ENCODE results near the gene DAPL1.

DAPL1 gene

GRCh38 chr2:158795195-158795924 is at the start of gene DAPL1:
Gene DAPL1 (plus strand): TSS chr2:158795317. CDS start chr2:158795373, 56 bp downstream.
- no peaks in the 10 kb centered on the region for H3K9me3 ChIP-seq (ENCODE audit: control insufficient read depth, insufficient read depth, low read length)
- no peak within 1 kb of the TSS; the same call in 1 of the 2 replicates for H3K9ac ChIP-seq (ENCODE audit: low read depth, low read length)
- H3K4me1 ChIP-seq (ENCODE audit: insufficient read depth, low read length) = peaks cover 5% of the 10 kb centered on the region; the same call in 1 of the 2 replicates
- no peaks in the 10 kb centered on the region for H3K36me3 ChIP-seq (ENCODE audit: insufficient read depth, low read length)

- Histone ChIP-seq H3K9ac (ENCODE audit: low read depth, low read length) (no peak overlapping the region), H3K36me3 (ENCODE audit: insufficient read depth, low read length) (no peaks in the 10 kb centered on the region), H3K9me3 (ENCODE audit: control insufficient read depth, insufficient read depth, low read length) (no peaks in the 10 kb centered on the region), H3K4me1 (ENCODE audit: insufficient read depth, low read length) (no peaks in the 10 kb centered on the region; the same call in 1 of the 2 replicates)
Observed at GRCh38 chr2:158745866-158746382, 49.2 kb upstream of the DAPL1 start.

GRCh38 chr2:158746488-158746887 is 48.6 kb upstream of the DAPL1 start:
- no peaks in the 10 kb centered on the region for H3K9me3 ChIP-seq (ENCODE audit: control insufficient read depth, insufficient read depth, low read length)
- H3K9ac ChIP-seq (ENCODE audit: low read depth, low read length) = no peak overlapping the region
- no peaks in the 10 kb centered on the region; the same call in 1 of the 2 replicates for H3K4me1 ChIP-seq (ENCODE audit: insufficient read depth, low read length)
- H3K36me3 ChIP-seq (ENCODE audit: insufficient read depth, low read length) = no peaks in the 10 kb centered on the region

- no peaks in the 10 kb centered on the region; the same call in 1 of the 2 replicates for H3K4me1 ChIP-seq (ENCODE audit: insufficient read depth, low read length)
- no peak overlapping the region for H3K9ac ChIP-seq (ENCODE audit: low read depth, low read length)
- H3K9me3 ChIP-seq (ENCODE audit: control insufficient read depth, insufficient read depth, low read length) = no peaks in the 10 kb centered on the region
- no peaks in the 10 kb centered on the region for H3K36me3 ChIP-seq (ENCODE audit: insufficient read depth, low read length)
Observed at GRCh38 chr2:158747281-158747680, 47.8 kb upstream of the DAPL1 start.

GRCh38 chr2:158748926-158749590 is 46.1 kb upstream of the DAPL1 start:
- Histone ChIP-seq H3K36me3 (ENCODE audit: insufficient read depth, low read length) (no peaks in the 10 kb centered on the region), H3K9me3 (ENCODE audit: control insufficient read depth, insufficient read depth, low read length) (no peaks in the 10 kb centered on the region), H3K4me1 (ENCODE audit: insufficient read depth, low read length) (no peaks in the 10 kb centered on the region; the same call in 1 of the 2 replicates), H3K9ac (ENCODE audit: low read depth, low read length) (no peak overlapping the region)

GRCh38 chr2:158750458-158751125 is 44.5 kb upstream of the DAPL1 start:
- Histone ChIP-seq H3K9ac (ENCODE audit: low read depth, low read length) (no peak overlapping the region), H3K4me1 (ENCODE audit: insufficient read depth, low read length) (peaks cover 4% of the 10 kb centered on the region), H3K9me3 (ENCODE audit: control insufficient read depth, insufficient read depth, low read length) (no peaks in the 10 kb centered on the region), H3K36me3 (ENCODE audit: insufficient read depth, low read length) (no peaks in the 10 kb centered on the region)

GRCh38 chr2:158753641-158754611 is 41.2 kb upstream of the DAPL1 start:
- Histone ChIP-seq H3K36me3 (ENCODE audit: insufficient read depth, low read length) (no peaks in the 10 kb centered on the region), H3K4me1 (ENCODE audit: insufficient read depth, low read length) (peaks cover 4% of the 10 kb centered on the region), H3K9me3 (ENCODE audit: control insufficient read depth, insufficient read depth, low read length) (no peaks in the 10 kb centered on the region), H3K9ac (ENCODE audit: low read depth, low read length) (no peak overlapping the region)

- no peak overlapping the region for H3K9ac ChIP-seq (ENCODE audit: low read depth, low read length)
- H3K9me3 ChIP-seq (ENCODE audit: control insufficient read depth, insufficient read depth, low read length) = no peaks in the 10 kb centered on the region
- H3K4me1 ChIP-seq (ENCODE audit: insufficient read depth, low read length) = peaks cover 4% of the 10 kb centered on the region
- no peaks in the 10 kb centered on the region for H3K36me3 ChIP-seq (ENCODE audit: insufficient read depth, low read length)
Observed at GRCh38 chr2:158755310-158756087, 39.6 kb upstream of the DAPL1 start.

- H3K36me3 ChIP-seq (ENCODE audit: insufficient read depth, low read length) = no peaks in the 10 kb centered on the region
- no peak overlapping the region for H3K9ac ChIP-seq (ENCODE audit: low read depth, low read length)
- H3K9me3 ChIP-seq (ENCODE audit: control insufficient read depth, insufficient read depth, low read length) = no peaks in the 10 kb centered on the region
- peaks cover 4% of the 10 kb centered on the region for H3K4me1 ChIP-seq (ENCODE audit: insufficient read depth, low read length)
Observed at GRCh38 chr2:158756331-158756730, 38.8 kb upstream of the DAPL1 start.

- peaks cover 8% of the 10 kb centered on the region for H3K4me1 ChIP-seq (ENCODE audit: insufficient read depth, low read length)
- H3K36me3 ChIP-seq (ENCODE audit: insufficient read depth, low read length) = no peaks in the 10 kb centered on the region
- H3K9ac ChIP-seq (ENCODE audit: low read depth, low read length) = no peak overlapping the region
- H3K9me3 ChIP-seq (ENCODE audit: control insufficient read depth, insufficient read depth, low read length) = no peaks in the 10 kb centered on the region
Observed at GRCh38 chr2:158756976-158757375, 38.1 kb upstream of the DAPL1 start.

- Histone ChIP-seq H3K9me3 (ENCODE audit: control insufficient read depth, insufficient read depth, low read length) (no peaks in the 10 kb centered on the region), H3K4me1 (ENCODE audit: insufficient read depth, low read length) (peaks cover 8% of the 10 kb centered on the region), H3K36me3 (ENCODE audit: insufficient read depth, low read length) (0 out of 2 replicates have a peak, but pooled peaks cover 2% of the 10 kb centered on the region), H3K9ac (ENCODE audit: low read depth, low read length) (no peak overlapping the region)
Observed at GRCh38 chr2:158760887-158761286, 34.2 kb upstream of the DAPL1 start.

GRCh38 chr2:158761621-158762020 is 33.5 kb upstream of the DAPL1 start:
- no peak overlapping the region for H3K9ac ChIP-seq (ENCODE audit: low read depth, low read length)
- H3K36me3 ChIP-seq (ENCODE audit: insufficient read depth, low read length) = 0 out of 2 replicates have a peak, but pooled peaks cover 2% of the 10 kb centered on the region
- peaks cover 8% of the 10 kb centered on the region for H3K4me1 ChIP-seq (ENCODE audit: insufficient read depth, low read length)
- H3K9me3 ChIP-seq (ENCODE audit: control insufficient read depth, insufficient read depth, low read length) = no peaks in the 10 kb centered on the region

GRCh38 chr2:158762336-158762735 is 32.8 kb upstream of the DAPL1 start:
- Histone ChIP-seq H3K36me3 (ENCODE audit: insufficient read depth, low read length) (0 out of 2 replicates have a peak, but pooled peaks cover 2% of the 10 kb centered on the region), H3K4me1 (ENCODE audit: insufficient read depth, low read length) (peaks cover 8% of the 10 kb centered on the region), H3K9ac (ENCODE audit: low read depth, low read length) (no peak overlapping the region), H3K9me3 (ENCODE audit: control insufficient read depth, insufficient read depth, low read length) (peaks cover under 1% of the 10 kb centered on the region; the same call in 1 of the 2 replicates)
